ENCODE results near the gene DCPS.

DNA sequence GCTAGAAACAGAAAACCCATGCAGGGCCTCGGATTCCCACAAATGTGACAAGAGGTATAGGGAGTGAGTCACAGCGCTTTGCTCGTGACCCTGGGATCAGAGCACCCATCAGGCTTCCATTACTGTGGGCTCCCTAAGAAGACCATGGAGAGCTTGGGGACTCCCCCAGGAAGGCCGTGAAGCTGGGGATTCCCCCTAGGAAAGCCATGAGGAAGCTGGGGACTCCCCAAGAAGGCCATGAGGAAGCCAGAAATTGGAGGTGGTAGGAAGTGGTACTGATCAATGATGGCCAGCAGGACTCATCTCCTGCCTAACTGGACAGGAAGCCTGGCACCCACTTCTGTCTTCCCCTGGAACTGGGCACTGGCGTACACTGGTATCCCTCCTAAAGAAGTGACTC lies 10.1 kb upstream of the DCPS start:
- TF ChIP-seq, protein P1, sequence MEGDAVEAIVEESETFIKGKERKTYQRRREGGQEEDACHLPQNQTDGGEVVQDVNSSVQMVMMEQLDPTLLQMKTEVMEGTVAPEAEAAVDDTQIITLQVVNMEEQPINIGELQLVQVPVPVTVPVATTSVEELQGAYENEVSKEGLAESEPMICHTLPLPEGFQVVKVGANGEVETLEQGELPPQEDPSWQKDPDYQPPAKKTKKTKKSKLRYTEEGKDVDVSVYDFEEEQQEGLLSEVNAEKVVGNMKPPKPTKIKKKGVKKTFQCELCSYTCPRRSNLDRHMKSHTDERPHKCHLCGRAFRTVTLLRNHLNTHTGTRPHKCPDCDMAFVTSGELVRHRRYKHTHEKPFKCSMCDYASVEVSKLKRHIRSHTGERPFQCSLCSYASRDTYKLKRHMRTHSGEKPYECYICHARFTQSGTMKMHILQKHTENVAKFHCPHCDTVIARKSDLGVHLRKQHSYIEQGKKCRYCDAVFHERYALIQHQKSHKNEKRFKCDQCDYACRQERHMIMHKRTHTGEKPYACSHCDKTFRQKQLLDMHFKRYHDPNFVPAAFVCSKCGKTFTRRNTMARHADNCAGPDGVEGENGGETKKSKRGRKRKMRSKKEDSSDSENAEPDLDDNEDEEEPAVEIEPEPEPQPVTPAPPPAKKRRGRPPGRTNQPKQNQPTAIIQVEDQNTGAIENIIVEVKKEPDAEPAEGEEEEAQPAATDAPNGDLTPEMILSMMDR (IDR thresholded peaks at IDR 0.05; ENCODE audit: low read depth, low read length) = no peak
- TF ChIP-seq POLR2A (IDR thresholded peaks at IDR 0.05; ENCODE audit: extremely low read depth, insufficient read length) = no peak
